IMR-90 (cell line): ENCODE results near the gene AMBP. TPM values are rescaled to one million over a fixed set of nuclear protein-coding genes. Genes with fewer than 3 reads are reported as not detected.

Experiments
- ATAC-seq: fragments of 200-7000 bp; cut with Tn5 transposase; 2 replicates; pipeline ENCODE4 v1.9.1; 2020; ENCODE audit warnings: low read depth, mild to moderate bottlenecking, moderate library complexity
- BruUV-seq: library from RNA; stranded (reverse); fragments of 400-500 nt; replicated peaks from 2 replicates; lab custom pipeline; 2021; lab: Mats Ljungman, UMichigan
- CTCF ChIA-PET: fragments of 300-600 bp; formaldehyde crosslinking; extraction: SDS; loops from one replicate; lab custom pipeline; 2021; ENCODE audit warnings: antibody characterized with exemption; lab: Yijun Ruan, JAX
- POLR2A ChIA-PET: fragments of 300-600 bp; sonication (Branson Sonifier 250); formaldehyde crosslinking; loops from one replicate; lab custom pipeline; 2022; ENCODE audit warnings: antibody characterized with exemption; ENCODE audit not compliant: unreplicated experiment; lab: Charles Lee
- DNase-seq: peaks from one replicate; pipeline ENCODE4 v3.0.0; 2013
- H2AFZ ChIP-seq: replicated peaks from 2 replicates; pipeline ENCODE3; 2013; ENCODE audit warnings: low read length, mild to moderate bottlenecking; ENCODE audit not compliant: poor library complexity
- H2AK5ac ChIP-seq: 2 replicates; pipeline ENCODE4 v1.6.1; 2013; ENCODE audit warnings: low read depth, low read length, inconsistent platforms
- H2AK9ac ChIP-seq: replicated peaks from 2 replicates; pipeline ENCODE3; 2013; ENCODE audit warnings: mild to moderate bottlenecking, low read depth, low read length, moderate library complexity; ENCODE audit not compliant: poor library complexity
- H2BK120ac ChIP-seq: 2 replicates; pipeline ENCODE4 v1.6.1; 2013; ENCODE audit warnings: low read depth, low read length, inconsistent platforms
- H2BK15ac ChIP-seq: 3 replicates; pipeline ENCODE4 v1.6.1; 2013; ENCODE audit warnings: low read depth, low read length, inconsistent platforms
- H2BK20ac ChIP-seq: 2 replicates; pipeline ENCODE4 v1.6.1; 2013; ENCODE audit warnings: low read depth, mild to moderate bottlenecking, inconsistent platforms, low read length, moderate library complexity
- H2BK5ac ChIP-seq: 2 replicates; pipeline ENCODE4 v1.6.1; 2013; ENCODE audit warnings: mild to moderate bottlenecking, low read depth, low read length, inconsistent platforms; ENCODE audit not compliant: poor library complexity, severe bottlenecking
- H3K14ac ChIP-seq: replicated peaks from 2 replicates; pipeline ENCODE4 v1.6.1; 2013; ENCODE audit warnings: low read depth, low read length, inconsistent platforms
- H3K18ac ChIP-seq: 2 replicates; pipeline ENCODE4 v1.6.1; 2013; ENCODE audit warnings: low read depth, low read length, control low read depth
- H3K23ac ChIP-seq: 2 replicates; pipeline ENCODE4 v1.6.1; 2013; ENCODE audit warnings: low read depth, low read length, inconsistent platforms
- H3K27ac ChIP-seq: 2 replicates; pipeline ENCODE4 v1.5.1; 2013; ENCODE audit warnings: mild to moderate bottlenecking, control low read depth, low read length; ENCODE audit not compliant: insufficient read depth
- H3K27me3 ChIP-seq: 2 replicates; pipeline ENCODE4 v1.6.1; 2013; ENCODE audit warnings: low read length; ENCODE audit not compliant: control insufficient read depth, insufficient read depth
- H3K36me3 ChIP-seq: 2 replicates; pipeline ENCODE4 v1.6.1; 2013; ENCODE audit warnings: low read length, mixed read lengths; ENCODE audit not compliant: control insufficient read depth, insufficient read depth
- H3K4ac ChIP-seq: 2 replicates; pipeline ENCODE4 v1.6.1; 2013; ENCODE audit warnings: low read depth, low read length, inconsistent platforms
- H3K4me1 ChIP-seq: 2 replicates; pipeline ENCODE4 v1.6.1; 2013; ENCODE audit warnings: low read length, mixed read lengths; ENCODE audit not compliant: control insufficient read depth, insufficient read depth
- H3K4me2 ChIP-seq: 2 replicates; pipeline ENCODE4 v1.6.1; 2013; ENCODE audit warnings: low read depth, mild to moderate bottlenecking, control low read depth, low read length, moderate library complexity
- H3K4me3 ChIP-seq: 2 replicates; pipeline ENCODE4 v1.5.1; 2013; ENCODE audit warnings: low read depth, mild to moderate bottlenecking, control low read depth, low read length, moderate library complexity; ENCODE audit not compliant: insufficient read depth
- H3K56ac ChIP-seq: 2 replicates; pipeline ENCODE4 v1.6.1; 2013; ENCODE audit warnings: low read length, inconsistent platforms; ENCODE audit not compliant: insufficient read depth; ENCODE audit errors: extremely low read depth
- H3K79me1 ChIP-seq, 2 experiments: 2 replicates each; pipeline ENCODE4 v1.6.1; 2013; ENCODE audit warnings: low read length in 2 of 2, inconsistent platforms in 1 of 2, low read depth in 1 of 2
- H3K9ac ChIP-seq: 2 replicates; pipeline ENCODE4 v1.6.1; 2013; ENCODE audit warnings: low read depth, low read length, control low read depth
- H3K9me1 ChIP-seq: 2 replicates; pipeline ENCODE4 v1.6.1; 2013; ENCODE audit warnings: low read length, inconsistent platforms; ENCODE audit not compliant: insufficient read depth
- H3K9me3 ChIP-seq: 2 replicates; pipeline ENCODE4 v1.6.1; 2013; ENCODE audit warnings: low read length; ENCODE audit not compliant: control insufficient read depth, insufficient read depth
- H4K20me1 ChIP-seq: 2 replicates; pipeline ENCODE4 v1.6.1; 2013; ENCODE audit warnings: low read length, inconsistent platforms; ENCODE audit not compliant: insufficient read depth
- H4K5ac ChIP-seq: 2 replicates; pipeline ENCODE4 v1.6.1; 2013; ENCODE audit warnings: mild to moderate bottlenecking, low read depth, low read length, control low read depth
- H4K8ac ChIP-seq, 2 experiments: 2 replicates each; pipeline ENCODE4 v1.6.1; 2013; ENCODE audit warnings: low read depth in 2 of 2, low read length in 2 of 2, control low read depth in 1 of 2, inconsistent platforms in 1 of 2
- H4K91ac ChIP-seq: 2 replicates; pipeline ENCODE4 v1.6.1; 2013; ENCODE audit warnings: low read depth, low read length, inconsistent platforms; ENCODE audit not compliant: insufficient read depth
- CHD1 ChIP-seq: IDR thresholded peaks from 2 replicates; pipeline ENCODE4 v1.6.1; 2012; ENCODE audit warnings: low read depth, low read length, improper control_type of control experiment
- FOS ChIP-seq: fragments of 150-350 bp; IDR thresholded peaks from 2 replicates; pipeline ENCODE4 v1.6.1; 2016; ENCODE audit warnings: low read depth, low read length
- RAD21 ChIP-seq: IDR thresholded peaks from 2 replicates; pipeline ENCODE4 v1.6.1; 2012; ENCODE audit warnings: low read length, improper control_type of control experiment
- USF2 ChIP-seq: fragments of 150-350 bp; IDR thresholded peaks from 2 replicates; pipeline ENCODE4 v1.6.1; 2017; ENCODE audit warnings: mild to moderate bottlenecking, antibody characterized with exemption, low read length, low read depth
- WGBS, 2 experiments: methylation state at CpG; one replicate each; pipeline versions ENCODE4 v1.1.5 to v1.1.7; 2013; ENCODE audit warnings: missing lambda C conversion rate in 2 of 2; ENCODE audit not compliant: insufficient read length in 1 of 2; ENCODE audit errors: extremely low coverage in 2 of 2; 5-methylcytosine and 5-hydroxymethylcytosine counted together
- dilution Hi-C: fragments of 300-500 bp; cut with HindIII; formaldehyde crosslinking; loops from one replicate; pipeline ENCODE4 v1.14.3; 2018; ENCODE audit warnings: low sequenced_read_pairs; ENCODE audit not compliant: unreplicated experiment
- in situ Hi-C: fragments of 300-500 bp; cut with MboI; formaldehyde crosslinking; loops from 3 replicates; pipeline ENCODE4 v1.14.3; 2019; ENCODE audit warnings: low sequenced_read_pairs, inconsistent platforms, mixed read lengths
- intact Hi-C: fragments of 100-400 bp; cut with micrococcal nuclease; formaldehyde crosslinking; loops from 2 replicates; pipeline ENCODE4 v1.10.0; 2022
- polyA plus RNA-seq, 3 experiments: library from polyadenylated mRNA; depleted of rRNA; stranded (reverse); fragments of >200 nt; gene quantifications; 2 replicates each; pipeline ENCODE4 v1.2.3, GENCODE V29; 2012; ENCODE audit warnings: low replicate concordance in 1 of 3
- total RNA-seq: library from RNA; depleted of rRNA; stranded (reverse); fragments of >200 nt; gene quantifications from 2 replicates; pipeline ENCODE4 v1.2.3, GENCODE V29; 2012

AMBP gene
- total and polyA plus RNA-seq, 2 of the 4 experiments (the other 2 are of a cell fraction), result not detected

GRCh38 chr9:114100536-114100935 is 22.4 kb upstream of the AMBP start:
- DNase-seq (no peak), ATAC-seq (no peak)
- Histone ChIP-seq H3K4ac (no peak overlapping the region), H3K23ac (no peak overlapping the region), H2AFZ (no peak overlapping the region), H3K9me3 (peaks cover 16% of the 10 kb centered on the region), H3K27me3 (peaks cover 57% of the 10 kb centered on the region), H3K56ac (no peak overlapping the region), H3K27ac (no peak overlapping the region), H3K14ac (no peak overlapping the region), H2BK20ac (no peak overlapping the region), H4K91ac (no peak overlapping the region), H3K4me1 (no peaks in the 10 kb centered on the region), H4K8ac (no peak overlapping the region), H4K20me1 (no peaks in the 10 kb centered on the region), H2BK5ac (no peak overlapping the region), H3K4me2 (no peak overlapping the region), H2AK5ac (no peak overlapping the region), H3K79me1 (no peaks in the 10 kb centered on the region), H2BK120ac (no peak overlapping the region), H3K9ac (no peak overlapping the region), H2BK15ac (no peak overlapping the region), H3K9me1 (no peaks in the 10 kb centered on the region), H3K36me3 (no peaks in the 10 kb centered on the region), H2AK9ac (no peak overlapping the region), H3K4me3 (no peak overlapping the region), H4K5ac (no peak overlapping the region), H3K18ac (no peak overlapping the region)
- CTCF ChIA-PET, result interaction anchor here (0.7 to 2.6 kb wide), 2 partner anchors 17 to 37 kb away, joined by 3 to 6 read pairs; no protein-coding TSS in a partner anchor
- dilution Hi-C loops, result no loop called here
- no TSS peak for BruUV-seq
- WGBS, 2 experiments, result no CpG with 5 or more reads among the region's 1 CpG
- in situ Hi-C loops, result no loop called here
- POLR2A ChIA-PET, result no interaction called here
- TF ChIP-seq CHD1, result no peak
- TF ChIP-seq USF2, result no peak
- no peak for TF ChIP-seq RAD21
- no peak for TF ChIP-seq FOS
- intact Hi-C loops, result no loop called here
